ENCODE results near the gene WNT4.

The WNT4 gene

DNA sequence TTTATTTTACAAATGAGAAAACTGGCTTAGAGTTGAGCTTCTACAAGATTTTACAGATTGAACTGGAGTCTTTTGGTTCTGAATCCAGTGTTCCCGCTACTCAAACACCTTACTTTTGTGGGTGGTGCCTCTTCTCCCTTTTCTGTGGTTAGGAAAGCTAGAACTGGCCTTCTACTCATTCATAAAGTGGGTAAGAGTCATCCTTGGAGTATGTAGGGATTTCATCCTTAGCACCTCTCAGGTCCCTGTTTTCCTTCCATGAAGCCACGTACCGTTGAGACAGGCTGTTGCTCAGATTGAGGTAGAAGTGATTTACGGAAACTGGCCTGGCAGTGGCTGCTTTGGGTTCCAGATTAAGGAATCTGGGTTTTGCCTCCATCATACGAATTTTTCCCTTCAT lies 35.8 kb downstream of the WNT4 start:
- no peak for DNase-seq

DNA sequence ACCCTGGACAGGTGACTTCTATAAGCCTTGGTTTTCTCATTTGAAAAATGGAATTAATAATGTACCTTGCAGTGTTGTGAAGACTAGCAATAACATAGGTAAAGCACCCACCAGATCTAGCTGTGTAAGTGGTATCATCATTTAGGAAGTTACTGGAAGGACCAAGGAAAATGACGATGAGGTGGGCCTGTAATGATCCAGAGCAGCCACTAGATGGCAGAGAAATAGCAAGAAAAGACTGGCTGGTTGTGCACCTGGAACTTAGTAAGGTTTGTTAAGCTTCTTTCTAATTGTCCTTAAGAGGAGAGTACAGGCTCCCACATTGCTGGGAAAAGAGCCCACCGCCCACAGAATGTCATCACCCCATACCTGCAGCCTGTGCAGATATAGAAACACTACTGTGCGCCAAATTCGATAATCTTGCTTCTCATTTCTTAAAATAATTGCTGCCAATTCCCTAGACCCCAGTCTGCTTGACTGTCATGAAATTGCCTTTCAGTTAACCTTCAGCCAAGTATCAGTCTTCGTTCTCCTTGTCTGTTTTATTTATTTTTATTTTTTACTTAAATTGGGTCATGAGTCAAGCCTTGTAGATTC lies 37.2 kb downstream of the WNT4 start:
- DNase-seq: peak; percentile 30

DNA sequence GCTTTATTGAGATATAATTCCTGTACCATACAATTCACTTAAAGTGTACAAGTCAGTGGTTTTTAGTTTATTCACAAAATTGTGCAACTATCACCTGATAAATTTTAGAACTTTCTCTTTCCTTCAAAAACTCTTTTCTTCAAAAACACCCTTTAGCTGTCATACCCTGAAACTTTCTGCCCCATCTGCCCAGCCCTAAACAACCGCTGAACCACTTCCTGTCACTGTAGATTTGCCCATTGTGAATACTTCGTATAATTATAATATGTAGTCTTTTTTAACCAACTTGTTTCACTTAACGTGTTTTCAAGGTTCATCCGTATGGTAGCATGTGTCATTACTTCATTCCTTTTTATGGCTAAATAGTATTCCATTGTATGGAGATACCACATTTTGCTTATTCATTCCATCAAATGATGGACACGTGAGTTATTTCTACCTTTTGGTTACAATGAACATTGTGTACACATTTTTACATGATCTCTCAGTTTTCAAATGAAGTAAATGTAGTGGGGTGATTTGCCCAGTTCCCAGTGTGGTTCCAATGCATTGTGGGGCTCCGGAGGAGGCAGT lies 37.9 kb downstream of the WNT4 start:
- DNase-seq: peak; percentile 43

DNA sequence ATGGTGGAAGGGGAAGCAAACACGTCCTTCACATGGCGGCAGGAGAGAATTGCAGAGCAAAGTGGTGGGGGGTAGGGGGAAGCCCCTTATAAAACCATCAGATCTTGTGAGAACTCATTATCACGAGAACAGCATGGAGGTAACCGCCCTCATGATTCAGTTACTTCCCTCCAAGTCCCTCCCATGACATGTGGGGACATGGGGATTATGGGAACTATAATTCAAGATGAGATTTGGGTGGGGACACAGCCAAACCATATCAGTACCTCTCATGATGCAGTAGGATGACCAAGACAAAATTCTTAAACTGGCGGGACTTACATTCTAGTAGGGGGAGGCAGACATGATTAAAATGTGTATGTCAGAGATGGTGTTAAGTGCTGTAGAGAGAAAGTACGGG lies 38.8 kb downstream of the WNT4 start:
- no peak for DNase-seq

DNA sequence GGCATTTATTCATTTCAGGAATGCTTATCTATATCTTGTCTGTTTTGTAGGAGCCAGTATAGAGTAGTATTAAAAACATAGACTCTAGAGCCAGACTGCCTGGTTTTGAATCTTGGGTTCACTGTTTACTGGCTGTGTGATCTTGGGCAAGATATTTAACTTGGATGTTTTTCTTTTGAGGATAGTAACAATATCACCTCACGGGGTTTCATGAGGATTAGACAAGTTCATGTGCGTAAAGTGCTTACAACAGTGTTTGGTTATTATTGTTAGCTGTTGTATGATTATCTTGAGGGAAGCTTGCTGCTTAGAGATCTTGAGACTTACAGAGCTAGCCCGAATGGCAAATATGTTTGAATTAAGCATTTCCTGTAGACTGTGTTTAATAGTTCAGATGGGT lies 40.2 kb downstream of the WNT4 start:
- DNase-seq: no peak

DNA sequence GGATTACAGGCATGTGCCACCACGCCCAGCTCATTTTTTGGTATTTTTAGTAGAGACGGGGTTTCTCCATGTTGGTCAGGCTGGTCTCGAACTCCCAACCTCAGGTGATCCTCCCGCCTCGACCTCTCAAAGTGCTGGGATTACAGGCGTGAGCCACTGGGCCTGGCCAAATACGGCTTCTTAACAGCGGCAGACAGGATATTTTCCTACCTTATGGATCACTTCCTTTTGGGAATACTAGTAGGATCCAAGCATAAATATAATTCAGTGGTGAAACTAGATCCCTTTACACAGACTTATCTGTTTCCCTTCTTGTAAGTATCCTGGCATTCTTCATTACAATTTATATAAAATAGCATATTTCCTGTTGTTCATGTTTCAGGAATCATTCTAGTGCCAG lies 40.9 kb downstream of the WNT4 start:
- no peak for DNase-seq

DNA sequence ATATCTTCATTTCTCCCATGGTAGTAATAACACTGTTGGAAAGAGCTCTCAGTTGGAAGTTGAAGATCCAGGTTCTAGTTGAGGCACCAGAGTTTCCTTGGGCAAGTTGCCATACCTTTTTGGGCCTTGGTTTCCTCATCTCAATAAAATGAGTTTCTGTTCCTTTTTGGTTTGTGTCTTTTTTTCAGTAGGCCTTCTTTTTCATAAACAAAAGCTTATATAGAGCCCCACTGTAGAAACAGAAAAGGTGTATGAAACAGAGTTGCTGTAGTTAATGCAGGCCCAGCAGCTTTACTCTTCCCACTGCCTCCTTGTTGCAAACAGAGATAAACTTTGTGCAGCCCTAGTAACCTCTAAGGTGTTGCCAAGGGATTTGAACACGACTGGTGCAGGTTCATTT lies 41.7 kb downstream of the WNT4 start:
- DNase-seq: no peak

DNA sequence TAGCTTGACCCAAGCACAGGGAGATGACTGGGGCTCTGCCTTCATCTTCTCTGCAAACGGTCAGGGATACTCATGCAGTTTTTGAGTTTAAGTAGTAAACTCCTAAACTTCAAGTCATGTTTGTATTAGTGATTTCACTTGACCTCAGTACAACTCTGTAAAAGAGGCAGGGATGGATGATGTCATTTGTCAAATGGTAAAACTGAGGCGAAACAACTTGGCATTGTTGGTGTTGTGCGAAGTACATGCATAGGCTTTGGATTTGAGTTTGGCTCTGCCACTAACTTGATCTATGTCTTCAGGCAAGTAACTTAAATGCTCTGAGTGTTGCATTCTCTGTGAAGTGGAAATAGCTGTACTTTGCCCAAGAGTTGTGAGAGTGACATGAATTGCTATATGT lies 42.7 kb downstream of the WNT4 start:
- DNase-seq: no peak

DNA sequence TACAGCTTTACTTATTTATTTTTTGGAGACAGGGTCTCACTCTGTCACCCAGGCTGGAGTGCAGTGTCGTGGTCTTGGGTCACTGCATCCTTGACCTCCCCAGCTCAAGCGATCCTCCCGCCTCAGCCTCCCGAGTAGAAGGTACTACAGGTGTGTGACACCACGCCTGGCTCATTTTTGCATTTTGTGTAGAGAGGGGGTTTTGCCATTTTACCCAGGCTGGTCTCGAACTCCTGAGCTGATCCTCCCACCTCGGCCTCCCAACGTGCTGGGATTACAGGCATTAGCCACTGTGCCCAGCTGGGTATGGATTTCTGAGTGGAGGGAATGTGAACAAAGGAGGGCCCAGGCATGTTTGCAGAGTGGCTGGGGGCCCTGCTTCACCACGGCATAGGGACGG lies 44.1 kb downstream of the WNT4 start:
- DNase-seq: no peak

DNA sequence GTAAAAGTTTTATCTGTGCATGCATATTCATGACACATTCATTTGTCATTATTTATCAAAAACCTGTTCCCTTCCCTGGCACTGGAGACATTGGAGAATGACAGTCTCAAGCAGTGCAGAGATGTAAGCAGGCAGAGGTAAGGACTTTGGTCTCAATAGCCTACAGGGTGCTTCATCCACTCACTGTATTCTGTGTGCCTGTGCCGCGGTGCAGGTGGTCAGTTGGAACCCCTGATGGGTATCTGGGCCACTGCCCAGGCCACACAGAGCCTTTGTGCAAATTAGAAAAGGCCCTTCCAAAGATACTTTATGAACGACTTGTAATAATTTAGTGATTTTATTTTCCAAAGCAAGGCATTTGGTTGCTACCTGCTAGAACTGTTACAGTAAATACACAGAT lies 46.4 kb downstream of the WNT4 start:
- no peak for DNase-seq

DNA sequence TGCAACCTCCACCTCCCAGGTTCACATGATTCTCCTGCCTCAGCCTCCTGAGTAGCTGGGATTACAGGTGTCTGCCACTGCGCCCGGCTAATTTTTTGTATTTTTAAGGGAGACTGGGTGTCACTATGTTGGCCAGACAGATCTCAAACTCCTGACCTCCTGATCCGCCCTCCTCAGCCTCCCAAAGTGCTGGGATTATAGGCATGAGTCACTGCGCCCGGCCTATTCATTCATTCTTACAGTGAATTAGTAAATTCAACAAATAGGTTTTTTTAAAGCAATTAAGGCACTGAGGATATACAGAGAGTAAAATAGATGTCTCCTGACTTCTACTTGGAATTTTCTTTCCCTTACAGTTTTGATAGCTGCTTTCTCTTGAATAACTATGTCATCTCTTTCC lies 46.9 kb downstream of the WNT4 start:
- DNase-seq: no peak

DNA sequence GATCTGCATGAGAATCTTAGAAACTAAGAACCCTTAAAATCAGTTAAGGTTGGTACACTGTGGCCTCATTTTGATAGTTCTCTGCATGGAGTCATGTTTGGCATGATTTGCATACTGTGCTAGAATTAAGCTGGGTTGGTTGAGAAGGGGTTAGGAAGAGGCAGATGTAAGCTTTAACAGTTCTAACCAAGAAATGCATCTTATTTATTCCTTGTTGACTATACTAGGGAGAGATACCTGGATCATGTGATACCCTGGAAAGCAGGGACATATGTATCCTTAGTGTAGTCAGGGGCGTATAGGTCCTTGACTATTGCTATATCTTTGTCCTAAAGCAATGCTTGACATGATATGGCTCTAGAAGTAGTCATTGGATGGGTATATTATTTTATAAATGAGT lies 49.4 kb downstream of the WNT4 start:
- DNase-seq: no peak

DNA sequence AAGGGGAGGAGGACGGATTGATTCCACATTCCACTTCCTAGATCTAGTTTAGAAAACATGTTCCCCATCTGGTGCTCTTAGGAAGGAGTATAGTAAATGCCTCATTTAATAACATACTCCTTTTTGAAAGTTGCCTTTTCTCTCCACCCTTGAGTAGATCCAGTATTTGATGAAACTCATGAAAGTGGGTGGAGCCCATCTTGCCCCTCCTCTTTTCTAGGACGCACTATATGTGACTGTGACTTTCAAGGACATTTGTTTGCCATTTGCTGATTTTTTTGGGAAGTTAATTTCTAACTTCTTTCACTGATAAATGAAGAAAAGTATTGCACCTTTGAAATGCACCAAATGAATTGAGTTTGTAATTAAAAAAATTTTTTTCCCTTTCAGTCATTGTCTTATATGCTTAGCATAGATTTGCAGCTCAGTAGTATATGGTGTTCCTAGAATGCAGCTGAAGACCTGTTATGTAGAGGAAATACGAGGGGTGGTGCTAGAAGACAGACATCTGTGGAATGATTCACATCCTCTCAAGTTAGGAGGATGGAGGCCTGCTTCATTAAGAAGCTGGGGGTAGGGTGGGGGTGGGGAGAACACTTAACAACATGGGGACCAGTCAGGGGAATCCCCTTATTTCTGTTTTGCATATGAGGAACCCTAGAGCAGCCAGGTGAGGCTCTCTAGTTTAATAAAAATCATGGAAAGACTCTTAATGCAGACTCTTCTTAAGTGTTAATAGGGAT lies 50.7 kb downstream of the WNT4 start:
- peak; percentile 50 for DNase-seq

DNA sequence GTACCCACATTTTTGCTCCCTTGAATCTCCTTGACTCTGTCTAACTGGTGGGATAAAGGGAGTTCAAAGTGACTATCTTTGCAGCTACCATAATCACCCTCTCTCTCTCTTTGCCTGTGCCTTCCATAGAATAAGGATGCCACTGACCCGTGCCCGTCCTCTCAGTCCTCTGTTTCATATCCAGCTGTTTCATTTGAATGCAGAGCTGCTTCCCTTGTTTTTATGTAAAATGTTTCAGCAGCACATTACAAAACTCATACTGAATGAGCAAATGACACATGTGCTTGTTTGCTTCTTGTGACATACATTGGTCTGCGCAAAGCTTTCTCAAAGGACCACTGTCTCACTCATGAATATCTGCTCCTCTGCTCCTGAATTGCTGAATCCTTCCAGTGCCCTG lies 52.0 kb downstream of the WNT4 start:
- DNase-seq: no peak

DNA sequence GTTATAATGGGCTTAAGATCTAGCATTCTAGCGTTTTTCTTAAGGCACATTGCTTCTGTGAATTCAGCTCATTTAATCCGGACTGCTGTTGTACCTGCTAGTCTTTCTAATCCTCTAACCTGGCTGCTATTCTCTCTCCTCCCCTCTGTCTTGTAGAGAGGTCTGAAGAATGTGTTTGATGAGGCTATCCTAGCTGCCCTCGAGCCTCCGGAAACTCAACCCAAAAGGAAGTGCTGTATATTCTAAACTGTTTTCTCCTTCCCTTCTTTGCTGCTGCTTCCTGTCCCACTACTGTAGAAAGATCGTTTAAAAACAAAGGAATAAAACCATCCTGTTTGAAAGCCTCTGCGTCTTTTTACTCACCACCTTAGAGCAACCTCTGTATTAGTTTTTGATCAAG lies 53.1 kb downstream of the WNT4 start:
- no peak for DNase-seq

DNA sequence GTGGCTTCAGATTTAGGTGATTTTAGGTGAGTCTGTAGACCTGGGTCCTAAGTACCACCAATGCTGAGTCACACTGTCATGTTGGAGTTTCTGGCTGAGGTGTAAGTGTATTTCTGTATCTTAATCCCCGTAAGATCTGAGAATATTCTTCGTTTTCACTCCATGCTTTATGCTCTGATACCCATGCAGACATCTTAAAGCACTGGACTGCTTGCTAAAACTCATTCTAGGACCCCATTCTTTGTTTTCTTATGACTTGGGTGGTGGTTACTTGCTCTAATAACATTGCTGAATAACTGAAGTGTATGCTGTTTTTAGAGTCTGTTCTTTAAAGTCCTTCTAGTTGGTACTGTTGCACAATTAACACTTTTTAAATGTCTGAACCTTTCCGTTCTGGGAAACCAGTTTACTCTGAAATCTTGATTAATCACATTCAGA lies 53.7 kb downstream of the WNT4 start:
- DNase-seq: peak; percentile 20

DNA sequence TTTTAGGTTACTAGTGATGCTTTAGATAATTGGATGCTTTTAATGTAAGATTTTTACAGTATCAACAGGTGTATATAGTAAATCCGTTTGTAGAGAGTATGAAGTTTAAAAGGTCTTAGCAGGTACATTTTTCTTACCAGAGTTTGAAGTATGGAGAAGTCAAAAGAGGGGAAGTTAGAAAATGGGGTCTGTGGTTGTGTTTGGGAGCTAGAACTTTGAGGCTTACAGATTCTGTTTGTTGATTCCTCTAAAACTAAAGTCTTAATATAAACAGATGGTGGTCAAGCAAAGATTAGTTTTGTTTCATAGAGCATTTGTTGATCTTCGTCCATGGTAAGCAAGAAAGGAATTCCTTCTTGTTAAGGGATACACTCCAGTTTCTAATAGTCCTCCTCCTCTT lies 54.6 kb downstream of the WNT4 start:
- no peak for DNase-seq

DNA sequence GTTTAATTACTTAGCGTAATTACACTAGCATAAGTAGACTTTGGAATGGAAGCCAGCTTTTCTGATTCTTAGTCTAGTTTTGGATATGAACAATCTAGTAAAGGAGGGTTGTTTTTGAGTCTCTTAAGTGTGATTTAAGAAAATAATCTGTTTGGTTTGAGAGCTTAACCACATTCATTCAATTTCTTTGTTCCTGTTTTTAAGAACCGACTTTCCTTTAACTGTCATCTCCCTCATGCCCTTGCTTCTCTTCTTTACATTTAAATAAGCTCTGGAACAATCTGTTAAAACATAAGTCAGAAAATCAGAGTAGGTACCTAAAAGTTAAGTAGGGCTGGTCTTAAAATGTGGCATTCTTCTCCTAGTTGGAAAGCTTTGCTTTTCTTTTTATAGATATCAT lies 62.7 kb downstream of the WNT4 start:
- no peak for DNase-seq

DNA sequence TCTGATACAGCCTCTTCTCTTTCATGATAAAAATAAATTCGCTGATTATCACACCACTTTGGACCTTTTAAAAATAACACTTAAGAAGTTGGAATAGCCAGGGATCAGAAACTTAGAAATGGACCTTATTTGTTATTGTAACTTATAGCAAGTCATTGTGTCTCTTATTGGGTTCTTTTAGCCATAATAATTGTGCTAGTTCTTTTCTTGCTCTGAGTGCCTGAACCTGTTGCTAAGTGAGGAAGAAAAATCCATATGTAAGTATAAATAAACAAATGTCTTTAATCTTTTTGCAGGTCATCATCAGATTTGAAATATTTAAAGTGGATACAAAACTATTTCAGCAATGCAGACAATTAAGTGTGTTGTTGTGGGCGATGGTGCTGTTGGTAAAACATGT lies 64.8 kb downstream of the WNT4 start:
- no peak for DNase-seq

DNA sequence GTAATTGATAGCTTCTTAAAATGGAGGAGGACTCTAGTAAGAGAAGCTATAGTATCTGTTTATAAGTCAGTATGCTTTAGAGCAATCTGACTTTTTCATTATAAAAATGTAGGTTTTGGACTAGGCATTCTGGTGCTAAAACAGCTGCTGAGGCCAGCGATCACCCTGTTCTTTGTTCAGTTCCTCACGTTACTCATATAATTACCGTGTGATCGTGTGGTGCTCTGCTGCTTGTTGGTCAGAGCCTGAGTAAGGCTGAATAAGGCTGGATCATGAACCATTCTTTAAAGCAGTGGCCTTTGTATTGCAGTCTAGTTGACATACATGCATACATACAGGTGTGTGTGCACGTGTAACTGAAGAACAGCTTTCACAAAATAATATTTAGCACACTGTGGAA lies 65.2 kb downstream of the WNT4 start:
- no peak for DNase-seq

DNA sequence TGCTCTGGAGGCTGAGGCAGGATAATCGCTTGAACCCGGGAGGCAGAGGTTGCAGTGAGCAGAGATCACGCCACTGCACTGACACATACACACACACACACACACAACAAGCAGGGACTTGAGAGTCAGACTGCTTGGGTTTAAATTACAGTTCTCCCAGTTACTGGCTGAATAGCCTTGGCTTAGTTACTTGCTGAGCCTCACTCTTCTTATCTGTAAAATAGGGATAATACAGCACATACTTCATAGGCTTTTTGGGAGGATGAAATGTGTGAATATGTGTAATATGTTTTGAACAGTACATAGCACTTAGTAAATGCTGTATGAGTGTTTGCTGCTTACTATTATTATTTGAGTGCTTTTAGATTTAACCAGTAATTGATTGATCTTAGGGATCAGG lies 66.6 kb downstream of the WNT4 start:
- DNase-seq: no peak

DNA sequence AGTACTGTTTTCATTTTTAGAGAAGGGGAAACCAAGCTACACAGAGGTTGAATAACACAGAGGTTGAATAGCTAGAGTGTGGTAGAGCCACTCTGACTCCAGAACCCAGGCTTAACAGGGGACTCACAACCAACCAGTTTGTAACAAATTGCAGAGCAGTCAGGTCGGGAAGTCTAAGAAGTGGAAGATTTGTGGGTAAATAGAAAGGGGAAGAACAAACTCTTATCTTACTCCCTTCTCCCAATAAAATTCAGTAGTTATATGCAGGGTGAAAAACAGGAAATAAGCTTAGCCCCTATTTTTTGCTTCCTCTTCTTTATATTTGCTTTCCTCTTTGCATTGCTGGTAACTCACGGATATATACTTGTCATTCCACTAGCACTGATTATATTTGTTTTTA lies 67.2 kb downstream of the WNT4 start:
- no peak for DNase-seq

DNA sequence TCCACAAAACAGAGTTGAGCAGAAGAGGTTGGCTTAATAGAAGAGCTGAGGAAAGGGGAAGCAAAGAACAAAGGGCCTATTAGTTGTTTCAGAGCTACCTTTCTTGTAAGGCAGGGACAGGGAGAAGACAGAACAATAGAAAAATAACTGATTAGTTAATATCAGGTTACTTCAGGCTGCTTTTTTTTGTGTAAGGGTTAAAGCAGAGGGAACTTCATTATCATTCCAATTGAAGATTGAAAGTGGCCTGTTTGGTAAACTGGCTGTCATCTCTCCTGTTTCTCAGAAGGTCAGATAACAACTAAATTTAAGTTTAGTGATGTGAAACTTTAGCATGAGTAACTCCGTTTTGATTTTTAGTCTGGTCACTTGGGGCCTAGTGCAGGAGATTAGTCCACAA lies 68.1 kb downstream of the WNT4 start:
- DNase-seq: no peak

DNA sequence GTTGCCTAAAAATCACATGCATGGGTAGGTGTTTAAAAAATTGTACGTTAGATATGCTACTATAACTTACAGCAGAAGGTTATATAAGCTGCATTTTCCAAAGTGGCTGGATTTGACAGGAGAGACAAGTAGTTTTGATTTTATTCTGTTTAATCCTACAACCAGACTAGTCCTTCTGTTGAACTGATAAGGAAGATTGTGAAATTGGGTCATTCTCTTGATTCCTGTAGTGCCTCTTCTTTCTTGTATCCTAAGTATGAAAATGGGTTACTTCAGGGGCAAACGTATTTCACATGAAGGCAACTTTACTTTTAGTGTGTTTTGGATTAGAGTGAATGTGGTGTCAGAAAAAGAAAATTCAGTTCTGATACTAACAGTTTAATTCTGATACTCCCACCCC lies 71.4 kb downstream of the WNT4 start:
- no peak for DNase-seq
